GM23338 (cell line): ENCODE data around the gene QKI. TPM values are rescaled to one million over a fixed set of nuclear protein-coding genes. Genes with fewer than 3 reads are reported as not detected.

Experiments
- ATAC-seq: fragments of 200-7000 bp; cut with Tn5 transposase; 3 replicates; pipeline ENCODE4 v1.9.1; 2020
- DNase-seq: peaks from one replicate; pipeline ENCODE4 v3.0.0-alpha.2; 2015; ENCODE audit warnings: low spot score
- H2AFZ ChIP-seq: fragments of 200-600 bp; sonication (generic); 2 replicates; pipeline ENCODE4 v1.8.0; 2016; ENCODE audit warnings: antibody characterized with exemption, mild to moderate bottlenecking, moderate library complexity
- H3F3A ChIP-seq: fragments of 200-600 bp; sonication (generic); replicated peaks from 2 replicates; pipeline ENCODE4 v1.8.0; 2017; ENCODE audit warnings: antibody characterized with exemption, mixed run types, low read depth
- H3K27ac ChIP-seq: fragments of 200-600 bp; sonication (generic); 2 replicates; pipeline ENCODE4 v1.6.1; 2016; ENCODE audit warnings: low read depth
- H3K27me3 ChIP-seq: fragments of 200-600 bp; sonication (generic); 2 replicates; pipeline ENCODE4 v1.8.0; 2016; ENCODE audit warnings: mild to moderate bottlenecking, mixed run types, moderate library complexity; ENCODE audit not compliant: insufficient read depth
- H3K36me3 ChIP-seq: fragments of 200-600 bp; sonication (generic); 2 replicates; pipeline ENCODE4 v1.8.0; 2016; ENCODE audit warnings: mild to moderate bottlenecking; ENCODE audit not compliant: insufficient read depth
- H3K4me1 ChIP-seq: fragments of 200-600 bp; sonication (generic); 2 replicates; pipeline ENCODE4 v1.8.0; 2016; ENCODE audit warnings: mild to moderate bottlenecking, moderate library complexity; ENCODE audit not compliant: insufficient read depth
- H3K4me2 ChIP-seq: fragments of 200-600 bp; sonication (generic); 2 replicates; pipeline ENCODE4 v1.7.1; 2017; ENCODE audit warnings: mixed run types
- H3K4me3 ChIP-seq: fragments of 200-600 bp; sonication (generic); 2 replicates; pipeline ENCODE4 v1.6.1; 2016; ENCODE audit warnings: mixed run types
- H3K79me2 ChIP-seq: fragments of 200-600 bp; sonication (generic); replicated peaks from 2 replicates; pipeline ENCODE4 v1.8.0; 2017; ENCODE audit warnings: mild to moderate bottlenecking; ENCODE audit not compliant: insufficient read depth
- H3K9me2 ChIP-seq: fragments of 200-600 bp; sonication (generic); 2 replicates; pipeline ENCODE4 v1.8.0; 2017; ENCODE audit not compliant: insufficient read depth
- H4K20me1 ChIP-seq: fragments of 200-600 bp; sonication (generic); replicated peaks from 2 replicates; pipeline ENCODE4 v1.8.0; 2017; ENCODE audit warnings: mild to moderate bottlenecking; ENCODE audit not compliant: insufficient read depth
- H3K27ac Mint-ChIP-seq: 2 replicates; pipeline ENCODE4 v1.8.0; 2020; ENCODE audit warnings: inconsistent platforms, mild to moderate bottlenecking, moderate library complexity, mixed read lengths
- H3K27me3 Mint-ChIP-seq: 3 replicates; pipeline ENCODE4 v1.8.0; 2022; ENCODE audit warnings: low read depth, mild to moderate bottlenecking, moderate library complexity, mixed read lengths, inconsistent platforms; ENCODE audit not compliant: insufficient read depth, poor library complexity
- H3K36me3 Mint-ChIP-seq: 3 replicates; pipeline ENCODE4 v1.8.0; 2021; ENCODE audit warnings: low read depth, mild to moderate bottlenecking, inconsistent platforms, moderate library complexity, mixed read lengths
- H3K4me1 Mint-ChIP-seq: 3 replicates; pipeline ENCODE4 v1.8.0; 2020; ENCODE audit warnings: mild to moderate bottlenecking, inconsistent platforms, mixed read lengths
- H3K4me3 Mint-ChIP-seq: 3 replicates; pipeline ENCODE4 v1.8.0; 2021; ENCODE audit warnings: moderate library complexity, mild to moderate bottlenecking, inconsistent platforms, mixed read lengths
- H3K9me3 Mint-ChIP-seq: 3 replicates; pipeline ENCODE4 v1.8.0; 2020; ENCODE audit warnings: moderate library complexity, mild to moderate bottlenecking, inconsistent platforms, mixed read lengths
- CREB1 ChIP-seq: fragments of 250-450 bp; sonication (Bioruptor Pico); IDR thresholded peaks from 2 replicates; pipeline ENCODE4 v1.5.0; 2020; ENCODE audit warnings: low read depth, mild to moderate bottlenecking, moderate library complexity
- EZH2 ChIP-seq: fragments of 200-600 bp; sonication (generic); IDR thresholded peaks from one replicate; pipeline ENCODE4 v1.8.0; 2017; ENCODE audit warnings: antibody characterized with exemption, mild to moderate bottlenecking, low read depth; ENCODE audit not compliant: unreplicated experiment
- EZH2phosphoT487 ChIP-seq: fragments of 200-600 bp; sonication (generic); IDR thresholded peaks from one replicate; pipeline ENCODE4 v1.8.1; 2018; ENCODE audit warnings: antibody characterized with exemption; ENCODE audit not compliant: unreplicated experiment
- JUNB ChIP-seq: IDR thresholded peaks from one replicate; pipeline ENCODE4 v1.6.1; 2016; ENCODE audit warnings: antibody characterized with exemption; ENCODE audit not compliant: unreplicated experiment
- NANOG ChIP-seq: IDR thresholded peaks from 2 replicates; pipeline ENCODE4 v1.6.1; 2016; ENCODE audit warnings: antibody characterized with exemption, borderline replicate concordance
- POLR2AphosphoS5 ChIP-seq: IDR thresholded peaks from 2 replicates; pipeline ENCODE4 v1.6.1; 2016; ENCODE audit warnings: antibody characterized with exemption, low read depth
- REST ChIP-seq: IDR thresholded peaks from one replicate; pipeline ENCODE4 v1.6.1; 2018; ENCODE audit warnings: antibody characterized with exemption; ENCODE audit not compliant: unreplicated experiment
- STAT1 ChIP-seq: IDR thresholded peaks from one replicate; pipeline ENCODE4 v1.6.1; 2016; ENCODE audit warnings: antibody characterized with exemption; ENCODE audit not compliant: unreplicated experiment
- ZNF331 ChIP-seq: fragments of 250-450 bp; sonication (Bioruptor Pico); IDR thresholded peaks from 2 replicates; pipeline ENCODE4 v1.5.0; 2020; ENCODE audit warnings: low read depth, mild to moderate bottlenecking, moderate library complexity
- ZNF462 ChIP-seq: fragments of 250-450 bp; sonication (Bioruptor Pico); IDR thresholded peaks from 2 replicates; pipeline ENCODE4 v1.5.0; 2020; ENCODE audit warnings: mild to moderate bottlenecking, moderate library complexity
- polyA plus RNA-seq: library from polyadenylated mRNA; unstranded; fragments of >200 nt; fragmentation: Nextera tagmentation; extraction: Ambion mirVana; gene quantifications from 2 replicates; pipeline ENCODE4 v1.2.1, GENCODE V29; 2016
- total RNA-seq: library from RNA; depleted of rRNA; stranded (reverse); fragments of >200 nt; shearing (Covaris generic); gene quantifications from 2 replicates; pipeline ENCODE4 v1.2.3, GENCODE V29; 2014

The QKI gene
- total and polyA plus RNA-seq, 2 experiments from 2014 or later: 60.8 to 159 TPM

GRCh38 chr6:163466839-163467390 lies 52.4 kb downstream of the QKI start (continued):
- TF ChIP-seq ZNF462 (CRISPR knock-in tag): no peak
- TF ChIP-seq CREB1: no peak
- no peak for TF ChIP-seq EZH2
- no peak for TF ChIP-seq STAT1
- TF ChIP-seq POLR2AphosphoS5: no peak
- TF ChIP-seq ZNF331: no peak
- TF ChIP-seq JUNB: no peak
- TF ChIP-seq EZH2phosphoT487: no peak
- TF ChIP-seq NANOG: no peak

GRCh38 chr6:163468738-163469137 lies 54.2 kb downstream of the QKI start:
- peaks cover 3% of the 10 kb centered on the region for H3K4me1 Mint-ChIP-seq
- TF ChIP-seq REST: no peak

More at GRCh38 chr6:163468738-163469137, 54.2 kb downstream of the QKI start:
- peaks cover 100% of the 10 kb centered on the region for H3K79me2 ChIP-seq
- Mint-ChIP-seq H3K9me3 (peaks cover 20% of the 10 kb centered on the region), H3K36me3 (peaks cover 34% of the 10 kb centered on the region), H3K27me3 (peaks cover 2% of the 10 kb centered on the region), H3K4me3 (no peak overlapping the region), H3K27ac (no peak overlapping the region)
- H2AFZ ChIP-seq: no peak overlapping the region
- H3K4me1 ChIP-seq: no peaks in the 10 kb centered on the region
- no peak overlapping the region for H3K4me3 ChIP-seq
- no peak for ATAC-seq
- H3F3A ChIP-seq: no peaks in the 10 kb centered on the region
- no peaks in the 10 kb centered on the region for H3K9me2 ChIP-seq
- no peak for DNase-seq
- no peak overlapping the region for H3K4me2 ChIP-seq
- H3K27ac ChIP-seq: no peak overlapping the region
- 0 out of 2 replicates have a peak, but pooled peaks cover 7% of the 10 kb centered on the region for H3K36me3 ChIP-seq
- H3K27me3 ChIP-seq: no peaks in the 10 kb centered on the region
- H4K20me1 ChIP-seq: no peaks in the 10 kb centered on the region; the same call in 1 of the 2 replicates
